HG02678 (cell line): ENCODE data around the gene ACOT7.
"Not testable (repeated sequence)": the region's sequence is repeated elsewhere in the genome, so short reads cannot be mapped to it uniquely, and the experiment has no call there.

ENCODE experiments used
- ATAC-seq: cut with Tn5 transposase; IDR thresholded peaks from one replicate; pipeline ENCODE4 v1.9.1; 2021; ENCODE audit warnings: mild to moderate bottlenecking, moderate library complexity; ENCODE audit not compliant: unreplicated experiment

The ACOT7 gene

DNA sequence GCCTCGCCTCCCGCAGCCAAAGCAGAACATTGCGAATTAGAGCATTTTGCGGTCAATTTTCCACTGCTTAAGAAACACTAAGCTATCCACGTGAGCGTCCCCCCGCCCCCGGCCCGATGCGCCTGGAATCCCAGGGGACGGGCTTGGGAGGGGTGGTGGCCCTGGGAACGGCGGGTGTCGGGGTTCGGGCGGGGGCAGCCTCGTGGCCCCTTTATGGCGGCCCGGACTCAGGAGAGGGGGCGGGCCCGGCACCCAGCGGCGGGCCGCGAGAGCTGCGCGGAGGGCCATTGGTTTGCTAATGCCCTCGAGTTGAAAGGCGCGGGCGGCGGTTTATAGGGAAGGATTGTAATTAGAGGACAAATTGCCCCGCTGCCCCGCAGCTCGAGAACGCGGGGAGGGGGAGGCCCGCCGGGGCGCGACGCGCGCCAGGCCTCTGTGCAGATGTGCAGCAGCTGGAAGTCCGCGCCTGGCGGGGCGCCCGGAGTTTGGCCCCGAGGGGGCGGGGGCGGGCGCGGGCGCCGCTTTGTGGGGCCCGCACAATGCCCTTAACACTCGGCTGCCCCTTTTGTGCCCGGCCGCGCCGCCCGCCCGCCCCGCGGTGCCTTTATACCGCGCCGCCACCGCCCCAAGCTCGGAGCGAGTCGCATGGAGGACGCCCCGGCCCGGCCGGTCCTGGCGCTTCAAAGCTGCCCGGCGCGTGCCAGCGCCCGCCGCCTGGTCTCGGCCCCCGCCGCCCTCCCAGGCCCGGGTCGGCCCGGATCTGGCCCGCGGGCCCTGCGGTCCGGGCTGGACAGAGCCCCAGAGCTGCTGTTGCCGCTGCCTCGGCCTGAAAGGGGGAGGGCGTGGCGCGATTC, 151.5 kb downstream of the ACOT7 start:
- ATAC-seq, result no peak

DNA sequence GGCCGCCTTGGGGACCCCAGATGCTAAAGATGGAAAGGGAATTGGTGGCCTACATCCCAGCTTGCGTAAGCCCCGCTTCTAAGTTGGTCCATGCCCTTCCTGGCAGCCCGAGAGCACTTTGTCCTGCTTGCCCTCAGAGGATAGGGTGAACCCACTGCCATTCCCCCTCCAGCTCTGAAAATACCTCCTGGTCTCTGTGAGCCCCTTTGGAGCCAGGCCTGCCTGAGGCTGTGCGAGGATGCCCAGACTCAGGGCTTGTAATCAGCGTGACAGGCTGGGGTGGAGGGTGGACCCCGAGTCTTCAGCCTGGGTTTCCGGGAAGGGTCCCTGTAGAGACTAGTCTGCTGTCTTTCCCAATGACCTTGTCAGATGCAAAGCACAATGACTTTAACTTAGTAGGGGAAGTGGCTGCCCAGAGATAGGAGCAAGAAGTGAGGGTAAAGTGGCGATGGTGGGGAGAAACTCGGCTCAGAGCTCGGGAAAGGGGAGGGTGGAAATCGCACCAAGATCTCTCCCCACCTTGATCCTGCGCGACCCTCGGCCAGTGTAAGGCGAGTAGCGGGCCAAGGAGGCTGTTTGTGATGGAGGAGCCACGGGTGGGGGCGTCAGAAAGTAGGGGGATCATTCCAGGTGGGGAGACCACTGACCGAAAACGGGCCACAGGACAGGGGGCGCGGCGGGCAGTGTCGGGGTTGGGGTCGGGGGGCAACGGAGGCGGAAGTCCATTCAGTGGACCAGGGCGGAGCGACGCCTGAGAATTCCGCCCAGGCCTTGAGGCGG, 152.3 kb downstream of the ACOT7 start:
- ATAC-seq, result no peak

DNA sequence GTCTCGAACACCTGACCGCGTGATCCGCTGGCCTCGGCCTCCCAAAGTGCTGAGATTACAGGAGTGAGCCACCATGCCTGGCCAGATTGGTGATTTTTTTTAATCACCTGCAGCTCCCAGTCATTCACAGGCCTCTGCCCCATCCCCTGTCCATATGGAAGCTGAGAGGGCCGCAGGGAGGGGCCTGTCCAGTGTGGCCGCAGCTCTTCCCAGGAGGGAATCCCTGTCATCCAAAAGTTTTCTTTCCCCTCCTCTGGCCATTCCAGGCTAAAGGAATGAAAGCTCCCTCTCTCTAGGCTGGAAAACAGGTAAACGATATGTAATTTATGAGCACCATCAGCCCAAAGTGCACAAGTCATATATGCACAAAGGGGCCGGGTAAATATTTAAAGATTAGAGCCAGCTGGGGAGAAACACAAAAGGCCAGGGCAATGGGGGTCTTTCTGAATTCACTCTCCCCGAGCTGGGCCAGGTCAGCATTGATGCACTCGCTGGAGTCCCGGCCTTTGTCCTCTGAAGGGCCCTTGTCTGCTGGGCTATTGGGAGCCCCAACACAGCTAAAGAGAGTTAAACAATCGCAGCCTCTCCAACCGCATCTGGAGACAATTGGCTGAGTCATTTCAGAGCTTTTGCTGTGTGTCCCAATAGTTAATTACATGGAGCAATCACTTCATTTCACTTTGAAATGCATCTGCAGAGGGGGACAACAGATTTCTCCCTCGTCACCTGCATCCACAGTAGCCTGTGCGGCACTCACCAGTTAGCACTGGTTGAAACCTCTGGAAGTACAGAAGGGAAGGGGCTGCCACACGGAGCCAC, 153.4 kb downstream of the ACOT7 start:
- ATAC-seq, result no peak

DNA sequence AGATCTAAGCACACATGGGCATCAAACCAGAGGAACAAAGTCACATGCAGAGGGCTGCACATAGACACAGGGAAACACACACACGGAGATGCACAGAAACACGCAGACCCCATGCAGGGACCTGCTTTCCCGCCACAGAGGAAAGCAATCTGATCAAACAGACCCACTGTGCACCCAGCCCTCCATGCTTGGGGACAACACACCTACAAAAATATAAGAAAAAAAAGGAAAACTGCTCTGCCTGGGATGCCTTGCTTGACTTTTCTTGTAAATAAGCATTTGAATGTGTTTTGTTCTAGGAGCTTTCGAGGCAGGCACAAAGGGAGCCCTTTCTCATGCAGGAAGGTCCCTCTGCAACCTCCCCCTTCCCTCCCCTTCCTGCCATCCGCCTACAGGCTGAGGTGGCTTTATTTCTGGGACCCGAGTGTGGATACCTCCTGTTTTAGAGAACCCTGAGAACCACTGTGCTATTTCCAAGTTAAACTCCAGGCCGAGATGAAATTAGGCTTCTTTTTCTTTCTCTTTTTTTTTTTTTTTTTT, 154.3 kb downstream of the ACOT7 start:
- ATAC-seq, result no peak

DNA sequence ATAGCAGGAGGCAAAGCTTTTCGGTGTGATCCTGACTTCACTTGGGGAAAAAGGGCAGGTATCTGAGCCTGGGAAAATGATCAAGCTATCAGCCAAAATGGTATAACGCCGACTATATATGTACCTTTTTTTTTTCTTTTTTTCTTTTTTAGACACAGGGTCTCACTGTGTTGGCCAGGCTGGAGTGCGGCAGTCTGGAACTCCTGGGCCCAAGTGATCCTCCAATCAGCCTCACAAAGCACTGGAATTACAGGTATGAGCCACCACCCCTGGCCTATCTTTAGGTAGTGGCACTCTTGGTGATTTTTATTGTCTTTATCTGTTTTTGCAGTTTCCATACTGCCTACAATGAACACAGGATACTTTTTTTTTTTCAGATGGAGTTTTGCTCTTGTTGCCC, 156.5 kb downstream of the ACOT7 start:
- no peak for ATAC-seq

DNA sequence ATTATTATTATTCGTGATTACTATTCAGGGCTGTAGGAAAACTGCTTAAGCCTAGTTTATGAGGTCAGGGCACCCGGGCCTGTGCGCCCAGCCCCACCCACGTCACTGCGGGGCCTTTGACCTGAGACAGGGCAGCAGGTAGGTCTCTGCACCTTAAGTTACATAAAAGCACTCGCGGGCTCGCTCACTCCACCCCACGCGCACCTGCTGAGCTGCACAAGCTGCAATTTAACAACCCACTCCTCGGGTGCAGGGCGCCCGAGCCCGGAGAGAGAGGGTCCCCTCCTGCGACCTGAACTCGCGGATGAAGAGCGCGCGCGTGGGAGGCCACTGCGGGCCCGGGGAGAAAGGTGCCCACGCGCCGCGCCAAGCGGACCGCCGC, 158.3 kb downstream of the ACOT7 start:
- no peak for ATAC-seq

DNA sequence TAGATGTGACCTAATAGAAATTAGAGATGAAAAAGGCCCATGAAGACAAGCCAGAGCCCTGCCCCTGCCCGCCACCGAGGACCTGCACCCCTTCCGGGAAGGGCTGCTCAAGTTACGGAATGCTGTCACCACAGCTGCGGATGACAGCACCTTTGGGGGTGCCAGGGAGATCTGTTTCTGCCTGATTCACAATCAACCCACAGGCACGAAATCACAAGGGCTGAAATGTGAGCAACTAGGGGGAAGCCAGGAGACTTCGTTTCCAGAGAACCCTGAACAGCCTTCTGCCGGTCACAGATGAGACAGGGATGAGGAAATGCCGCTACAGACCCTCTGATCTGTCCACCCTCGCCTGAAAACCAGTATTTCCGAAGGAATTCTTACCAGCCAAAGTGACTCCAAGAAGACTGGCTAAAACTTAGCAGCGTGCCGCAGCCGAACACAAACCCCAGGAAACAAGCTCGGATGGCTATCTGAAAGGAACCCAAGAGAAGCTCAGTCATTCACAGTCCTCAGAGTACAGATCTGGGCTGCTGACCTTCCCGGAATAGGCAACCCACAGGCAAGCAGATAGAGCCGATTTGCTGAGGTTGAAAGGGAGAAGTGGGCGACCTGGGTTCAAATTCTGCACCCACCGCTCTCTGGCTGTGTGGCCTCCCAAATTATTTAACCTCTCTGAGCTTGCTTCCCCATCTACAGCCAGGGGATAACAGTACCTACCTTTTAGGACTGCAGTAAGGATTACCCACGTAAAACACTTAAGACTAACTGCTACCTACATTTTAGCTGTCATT, 158.9 kb downstream of the ACOT7 start:
- ATAC-seq, result no peak

DNA sequence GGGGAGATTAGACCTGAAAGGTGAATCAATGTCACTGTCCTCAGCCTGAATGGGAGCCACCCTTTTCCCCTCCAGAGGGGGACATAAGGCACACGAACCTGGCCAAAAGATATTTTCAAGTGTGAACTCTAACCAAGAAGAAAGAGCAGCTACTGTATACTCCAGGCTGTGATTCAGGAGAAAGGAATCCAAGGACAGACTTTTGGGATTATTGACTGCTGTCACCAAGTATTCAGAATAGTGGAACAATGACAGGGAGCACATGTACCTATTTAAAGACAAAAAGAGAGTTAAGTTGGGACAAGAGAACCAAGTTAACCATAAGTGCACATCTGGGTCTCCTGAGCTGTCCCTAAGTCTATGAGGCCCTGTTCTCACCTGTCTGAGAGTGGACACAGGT, 160.2 kb downstream of the ACOT7 start:
- ATAC-seq, result no peak

DNA sequence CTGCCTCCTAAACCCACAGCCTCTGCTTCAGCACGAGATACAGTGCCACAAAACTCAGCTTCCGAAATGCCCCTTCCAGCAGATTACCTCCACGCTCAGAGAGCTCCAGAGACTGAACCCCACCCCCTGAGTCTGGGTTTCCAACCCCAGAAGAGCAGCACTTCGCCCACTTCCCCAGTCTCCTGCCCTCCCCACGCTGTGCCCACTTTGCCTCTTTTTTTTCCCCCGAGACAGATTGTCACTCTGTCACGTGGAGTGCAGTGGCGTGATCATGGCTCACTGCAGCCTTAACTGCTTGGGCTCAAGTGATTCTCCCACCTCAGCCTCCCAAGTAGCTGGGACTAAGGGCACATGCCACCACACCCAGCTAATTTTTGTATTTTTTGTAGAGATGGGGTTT, 167.9 kb downstream of the ACOT7 start:
- ATAC-seq, result no peak

DNA sequence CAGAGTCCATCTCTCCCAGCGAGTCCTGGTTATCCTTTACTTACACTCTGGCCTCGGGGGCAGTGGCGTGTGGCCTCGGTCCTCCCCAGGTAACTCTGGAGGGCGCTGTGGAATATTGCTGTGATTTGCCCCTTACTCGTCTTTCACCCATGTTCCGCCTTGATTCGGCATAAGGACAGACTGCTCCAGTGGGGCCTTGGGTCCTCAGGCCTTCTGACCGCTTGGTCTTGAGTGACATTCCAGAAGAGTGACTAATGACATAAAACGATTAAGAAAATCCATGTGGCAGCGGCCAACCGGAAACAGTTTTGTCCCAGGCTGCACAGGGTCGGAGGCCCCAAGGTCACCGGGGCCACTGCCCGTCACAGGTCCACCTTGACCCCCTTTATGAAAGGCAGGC, 168.8 kb downstream of the ACOT7 start:
- no peak for ATAC-seq

DNA sequence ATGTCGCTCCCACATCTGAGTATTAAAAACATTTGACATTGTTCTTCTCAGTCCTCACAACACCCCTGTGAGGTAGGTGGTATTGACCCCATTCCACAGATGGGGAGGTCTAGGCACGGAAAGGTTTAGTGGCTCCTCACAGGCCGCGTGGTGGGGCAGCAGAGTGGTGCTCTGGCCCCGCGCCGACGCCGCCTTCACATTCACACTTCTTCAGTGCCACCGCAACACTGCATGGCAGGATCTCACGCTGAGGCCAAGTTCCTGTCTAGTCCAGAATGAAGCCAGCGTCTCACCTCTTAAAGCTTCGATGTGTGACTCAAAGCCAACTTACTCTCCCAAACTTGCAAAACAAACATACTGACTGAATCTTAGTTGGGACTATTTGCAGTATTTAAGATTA, 169.9 kb downstream of the ACOT7 start:
- ATAC-seq, result no peak

DNA sequence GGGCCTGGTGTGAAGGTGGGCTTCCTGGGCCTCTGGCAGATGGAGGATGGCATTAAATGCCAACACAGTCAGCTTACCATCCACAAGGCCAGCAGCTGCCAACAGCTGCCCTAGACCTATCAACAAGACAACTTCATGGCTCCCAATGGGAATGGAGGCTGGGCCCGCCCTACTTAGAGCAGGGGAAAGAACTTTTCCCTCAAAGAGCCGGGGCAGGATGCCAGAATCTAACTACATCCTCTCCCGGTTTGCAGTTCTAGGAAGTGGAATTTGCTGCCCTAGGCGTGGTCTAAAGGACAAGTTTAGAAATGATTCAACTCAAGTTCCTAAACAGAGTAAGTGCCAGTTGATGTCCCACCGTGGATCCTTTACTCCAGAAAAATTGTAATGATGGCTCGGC, 170.9 kb downstream of the ACOT7 start:
- ATAC-seq, result no peak

DNA sequence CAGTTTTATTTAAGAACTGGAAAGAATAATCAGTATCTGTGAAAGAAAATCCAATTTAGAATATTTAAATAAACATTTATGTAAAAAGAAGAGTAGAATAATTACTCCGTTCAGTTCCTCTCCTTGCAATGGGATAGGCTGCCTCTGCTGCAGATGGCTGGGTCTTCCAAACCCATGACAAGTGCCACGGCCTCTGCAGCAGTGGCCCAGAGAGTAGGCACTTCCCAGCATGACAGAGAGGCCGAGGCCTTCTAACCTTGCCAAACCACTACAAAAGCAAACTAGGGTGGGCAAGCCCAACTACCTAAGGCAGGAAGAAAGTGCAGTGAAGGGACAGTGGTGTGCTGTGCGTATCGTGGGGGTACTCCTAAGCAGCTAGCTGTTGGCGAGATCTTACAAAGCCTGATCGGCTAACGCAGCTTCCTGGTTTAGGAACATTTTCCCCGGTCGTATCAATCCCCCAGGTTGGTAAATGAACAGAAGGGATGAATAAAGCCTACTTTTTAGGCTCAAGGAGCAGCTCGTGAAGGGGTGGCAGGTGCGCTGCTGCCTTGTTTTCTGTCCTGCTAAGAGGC, 172.3 kb downstream of the ACOT7 start:
- ATAC-seq, result no peak

DNA sequence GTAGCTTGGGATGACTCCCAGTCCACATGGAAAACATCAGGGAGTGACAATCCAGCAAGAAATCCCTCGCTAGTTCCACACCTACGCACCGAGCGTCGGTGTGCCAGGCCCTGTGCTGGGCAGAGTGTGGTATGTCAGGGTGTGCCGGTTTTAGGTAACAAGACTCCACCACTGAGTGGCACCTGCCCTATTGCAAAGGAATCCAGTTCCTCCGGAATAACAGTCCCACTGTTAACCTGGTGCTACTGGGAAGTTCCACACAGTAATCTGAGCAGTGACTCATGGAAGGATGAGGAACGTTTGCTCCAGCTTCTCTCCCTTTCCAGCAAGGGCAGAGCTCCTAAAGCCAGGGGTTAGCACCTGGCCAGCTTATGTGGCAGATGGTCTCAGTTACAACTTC, 173.3 kb downstream of the ACOT7 start:
- ATAC-seq, result no peak

DNA sequence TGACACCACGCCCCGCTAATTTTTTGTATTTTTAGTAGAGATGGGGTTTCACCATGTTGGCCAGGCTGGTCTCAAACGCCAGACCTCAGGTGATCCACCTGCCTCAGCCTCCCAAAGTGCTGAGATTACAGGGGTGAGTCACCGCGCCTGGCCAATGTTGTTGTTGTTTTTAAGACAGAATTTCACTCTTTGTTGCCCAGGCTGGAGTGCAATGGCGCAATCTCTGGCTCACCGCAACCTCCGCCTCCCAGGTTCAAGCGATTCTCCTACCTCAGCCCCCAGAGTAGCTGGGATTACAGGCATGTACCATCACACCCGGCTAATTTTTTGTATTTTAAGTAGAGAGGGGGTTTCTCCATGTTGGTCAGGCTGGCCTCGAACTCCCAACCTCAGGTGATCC, 173.9 kb downstream of the ACOT7 start:
- ATAC-seq, result not testable (repeated sequence)

DNA sequence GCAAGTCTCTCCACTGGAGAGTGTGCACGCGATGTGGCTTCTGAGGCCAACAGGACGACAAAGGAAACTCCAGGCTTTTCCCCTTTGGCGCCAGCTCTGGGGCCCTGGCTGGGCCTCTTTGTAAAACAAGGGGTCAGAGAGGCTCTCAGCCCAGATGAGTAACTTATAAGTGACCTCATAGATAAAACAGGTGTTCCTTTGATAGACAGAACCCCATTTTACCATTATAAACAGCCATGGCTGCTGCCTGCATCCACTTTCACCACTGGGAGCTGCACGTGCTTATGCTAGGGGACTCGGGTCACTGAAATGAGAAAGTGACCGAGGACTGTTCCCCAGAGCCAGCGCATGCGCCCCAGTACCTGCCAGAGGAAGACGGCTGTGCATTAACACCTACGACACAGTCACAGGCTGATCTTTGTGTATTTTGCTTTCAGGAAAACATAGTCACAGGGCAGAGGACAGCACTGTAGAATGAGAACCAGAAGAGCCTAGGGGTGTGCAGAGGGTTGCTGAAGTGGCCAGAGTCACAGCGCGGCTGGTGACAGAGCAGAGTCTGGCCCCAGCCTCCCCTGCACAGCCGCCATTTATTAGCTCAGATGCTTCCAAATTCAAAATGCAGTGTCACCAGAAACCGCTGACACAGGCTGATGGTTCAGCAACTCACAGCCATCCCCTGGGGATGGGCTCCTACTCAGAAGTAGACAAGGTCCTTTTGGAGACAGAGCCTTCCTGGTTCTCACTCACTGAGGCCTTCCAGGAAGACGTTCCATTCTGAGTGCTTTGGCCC, 175.0 kb downstream of the ACOT7 start:
- no peak for ATAC-seq
